Activated CD8-positive, alpha-beta memory T cell treated with anti-CD3 and anti-CD28 coated beads, Interleukin-2, amount 50 U/mL, for 24 hours (primary cell): ENCODE data around the gene DCTN4.

Experiments used
- DNase-seq: peaks from one replicate; pipeline ENCODE4 v3.0.0-alpha.2; 2020; ENCODE audit errors: extremely low read depth

Gene DCTN4

GRCh38 chr5:150670948-150671310, 87.9 kb downstream of the DCTN4 start:
- no peak for DNase-seq

DNA sequence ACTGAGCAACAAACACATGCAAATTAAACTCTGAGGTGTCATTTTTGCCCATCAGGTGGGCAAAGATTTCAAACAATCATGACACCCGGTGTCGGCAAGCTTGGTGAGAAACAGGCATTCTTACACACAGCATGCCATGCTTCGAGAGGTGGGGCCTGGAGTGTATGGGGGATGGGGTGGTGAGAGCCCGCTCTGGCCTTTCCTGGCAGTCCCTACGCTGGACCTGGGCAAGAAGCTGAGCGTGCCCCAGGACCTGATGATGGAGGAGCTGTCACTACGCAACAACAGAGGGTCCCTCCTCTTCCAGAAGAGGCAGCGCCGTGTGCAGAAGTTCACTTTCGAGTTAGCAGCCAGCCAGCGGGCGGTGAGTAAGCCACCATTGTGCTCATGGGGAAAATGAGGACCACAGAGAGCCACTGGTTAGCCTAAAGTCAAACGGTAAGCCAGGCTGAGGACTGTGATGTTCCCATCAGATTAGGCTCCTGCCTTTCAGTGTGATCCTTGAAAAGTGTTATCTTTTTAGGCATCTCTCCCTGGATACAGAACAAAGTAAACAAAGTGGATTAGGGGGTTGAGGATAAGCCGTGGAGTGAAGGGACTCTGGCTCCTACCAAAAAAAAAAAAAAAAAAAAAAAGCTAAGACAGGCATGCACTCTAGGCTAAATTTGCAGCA, 88.4 kb downstream of the DCTN4 start:
- DNase-seq = no peak

GRCh38 chr5:150665044-150665443, 93.8 kb downstream of the DCTN4 start:
- DNase-seq = no peak

- no peak for DNase-seq
Measured at GRCh38 chr5:150663936-150664335, 94.9 kb downstream of the DCTN4 start.

DNA sequence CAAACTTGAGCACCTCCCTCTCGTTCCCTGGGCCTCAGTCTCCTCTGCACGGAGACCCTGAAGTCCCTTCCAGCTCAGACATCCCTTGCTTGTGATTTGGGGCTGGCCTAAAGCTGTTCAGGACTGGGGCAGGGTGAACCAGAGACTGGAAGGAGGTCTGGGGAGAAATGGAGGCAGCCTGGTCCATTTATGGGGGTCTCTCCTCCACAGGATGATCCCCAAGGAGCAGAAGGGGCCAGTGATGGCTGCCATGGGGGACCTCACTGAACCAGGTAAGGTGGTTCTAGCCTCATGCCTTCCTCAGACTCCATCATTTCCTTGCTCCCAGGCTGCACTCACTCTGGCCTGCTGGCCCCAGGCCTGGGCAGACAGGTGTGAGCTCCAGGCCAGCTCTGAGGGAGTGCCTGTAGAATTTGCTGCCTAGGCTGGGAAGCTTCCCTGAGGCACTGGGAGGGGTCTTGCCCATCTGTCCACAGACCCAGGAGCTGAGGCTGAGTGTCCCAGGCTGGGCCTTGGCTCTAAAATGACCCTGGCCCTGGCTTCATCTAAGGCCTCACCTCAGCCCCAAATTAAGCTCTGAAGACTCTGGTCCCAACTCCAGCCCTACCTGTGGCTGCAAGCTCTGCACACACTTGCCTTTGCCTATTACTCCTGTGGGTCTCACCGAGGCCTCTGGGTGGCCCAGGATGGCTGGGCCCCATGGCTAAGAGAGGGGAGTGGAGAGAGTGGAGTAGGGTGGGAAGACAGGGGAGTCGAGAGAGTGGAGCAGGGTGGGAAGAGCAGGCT, 95.9 kb downstream of the DCTN4 start:
- DNase-seq = no peak

DNA sequence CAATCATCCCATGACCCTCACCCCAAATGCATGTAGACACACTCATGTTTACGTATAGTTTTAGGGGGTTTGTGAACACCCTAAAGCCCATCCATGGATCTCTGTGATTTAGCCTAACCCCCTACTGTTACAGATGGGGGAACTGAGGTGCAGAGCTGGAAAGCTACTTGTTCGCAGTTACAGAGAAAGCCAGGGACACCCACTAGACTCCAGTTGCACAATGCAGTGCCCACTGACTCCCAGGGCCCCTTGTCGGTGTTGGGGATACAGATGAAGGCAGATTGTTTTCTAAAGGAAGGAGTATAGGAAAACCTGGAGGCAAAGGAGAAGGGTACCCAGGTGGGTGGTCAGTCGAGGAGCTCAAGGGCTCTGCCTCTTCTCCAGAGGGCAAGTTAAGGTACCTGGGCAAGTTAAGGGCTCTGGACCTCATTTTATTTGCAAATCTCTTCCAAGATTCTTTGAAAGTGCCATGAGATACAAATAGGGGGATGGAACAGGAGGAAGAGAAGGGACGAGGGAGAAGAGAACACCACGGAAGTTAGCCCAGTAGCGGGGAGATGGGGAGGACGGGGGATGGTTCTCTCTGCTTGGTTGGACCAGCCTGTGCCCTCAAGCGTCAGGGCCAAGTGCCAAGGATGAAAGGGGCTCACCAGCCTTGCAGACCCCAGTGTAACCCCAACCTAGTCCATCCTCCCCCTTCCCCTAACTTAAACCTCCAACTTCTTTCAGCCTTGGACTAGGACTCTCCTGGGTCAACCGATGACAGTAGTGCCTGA, 96.8 kb downstream of the DCTN4 start:
- no peak for DNase-seq

GRCh38 chr5:150661086-150661485, 97.7 kb downstream of the DCTN4 start, which contains the start of gene MYOZ3:
TSS of gene MYOZ3 (plus strand) at chr5:150661251. CDS start at chr5:150662942, 1,691 bp downstream.
- no peak for DNase-seq

DNA sequence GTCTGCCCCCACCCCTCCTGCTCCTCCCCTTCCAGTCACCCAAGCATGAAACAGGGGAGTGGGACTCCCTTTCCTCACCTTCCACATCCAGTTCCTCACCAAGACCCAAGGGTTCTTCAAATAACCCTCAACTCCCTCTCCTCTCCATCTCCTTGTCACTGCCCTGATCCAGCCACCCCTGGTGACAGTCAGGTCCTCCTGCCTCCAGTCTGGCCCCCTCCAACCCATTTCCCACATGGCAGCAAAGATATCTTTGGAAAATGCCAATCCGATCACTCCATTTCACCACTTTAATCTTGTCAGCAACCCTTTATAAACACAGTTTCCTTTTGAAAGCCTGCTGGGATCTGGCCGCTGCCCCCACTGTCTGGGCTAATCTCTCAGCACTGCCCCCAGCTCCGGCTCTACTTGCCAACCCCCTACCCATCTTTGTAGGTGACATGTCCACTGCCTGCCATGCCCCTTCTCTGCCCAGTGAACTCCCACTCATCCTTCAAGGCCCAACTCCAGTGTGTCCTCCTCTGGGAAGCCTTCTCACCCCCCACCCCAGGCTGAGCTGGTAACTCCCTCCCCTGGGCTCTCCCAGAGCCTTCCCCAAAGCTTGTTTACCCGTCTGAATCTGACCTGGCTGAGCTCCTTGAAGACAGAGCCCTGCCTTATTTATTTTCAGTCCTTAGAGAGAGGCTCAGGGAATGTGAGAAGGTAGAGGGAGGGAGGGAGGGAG, 98.5 kb downstream of the DCTN4 start:
- DNase-seq = no peak

- DNase-seq = no peak
Measured at GRCh38 chr5:150659360-150660107, 99.3 kb downstream of the DCTN4 start.

DNA sequence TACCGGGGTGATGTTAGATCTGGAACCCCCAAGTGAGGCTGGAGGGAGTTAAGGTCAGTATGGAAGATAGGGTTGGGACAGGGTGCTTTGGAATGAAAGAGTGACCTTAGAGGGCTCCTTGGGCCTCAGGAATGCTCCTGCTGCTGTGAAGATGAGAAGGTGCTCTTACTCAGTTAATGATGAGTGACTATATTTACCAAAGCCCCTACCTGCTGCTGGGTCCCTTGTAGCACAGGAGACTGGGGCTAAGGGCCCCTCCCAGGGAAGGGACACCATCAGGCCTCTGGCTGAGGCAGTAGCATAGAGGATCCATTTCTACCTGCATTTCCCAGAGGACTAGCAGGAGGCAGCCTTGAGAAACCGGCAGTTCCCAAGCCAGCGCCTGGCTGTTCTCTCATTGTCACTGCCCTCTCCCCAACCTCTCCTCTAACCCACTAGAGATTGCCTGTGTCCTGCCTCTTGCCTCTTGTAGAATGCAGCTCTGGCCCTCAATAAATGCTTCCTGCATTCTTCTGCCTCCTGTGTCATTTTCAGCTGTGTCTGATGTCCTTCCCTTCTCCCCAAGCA, 100.0 kb downstream of the DCTN4 start:
- DNase-seq = no peak
